ENCODE measurements around the gene TEDC1.

DNA sequence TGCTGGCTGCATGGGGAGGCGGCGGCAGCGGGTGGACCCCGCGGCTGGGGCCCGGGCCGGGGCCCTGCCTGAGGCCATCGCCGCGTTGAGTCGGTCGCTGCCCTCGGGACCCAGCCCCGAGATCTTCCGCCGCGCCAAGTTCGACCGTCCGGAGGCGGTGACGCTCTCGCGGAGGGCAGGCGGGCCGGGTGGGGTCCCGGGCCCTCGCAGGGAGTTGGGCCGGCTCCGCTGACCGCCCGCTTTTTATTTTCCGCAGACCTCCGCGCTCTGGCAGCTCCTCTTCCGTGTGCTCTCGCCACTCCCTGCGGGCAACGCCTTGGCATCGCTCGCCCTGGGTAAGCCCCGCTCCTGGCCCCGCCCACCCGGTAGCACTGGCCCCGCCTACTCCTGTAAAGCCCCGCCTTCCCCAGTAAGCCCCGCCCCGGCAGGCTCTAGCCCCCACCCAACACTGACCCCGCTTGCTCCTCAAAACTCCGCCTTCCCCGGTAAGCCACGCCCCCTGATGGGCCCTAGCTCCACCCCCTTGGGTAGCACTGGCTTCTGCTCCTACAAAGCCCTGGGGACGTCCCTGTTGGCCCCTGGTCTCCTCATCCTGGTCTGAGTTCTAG is 424 bp downstream of the TEDC1 start:
- no peak for TF ChIP-seq CTCF (IDR thresholded peaks at IDR 0.05; ENCODE audit: low read length)
- no peak for TF ChIP-seq EZH2phosphoT487 (IDR thresholded peaks at IDR 0.05; ENCODE audit: low read length)
